BE2C (cell line): ENCODE data around the gene GLIS2.

Experiments
- DNase-seq: peaks from one replicate; pipeline ENCODE4 v3.0.0-alpha.2; 2020
- H3K27me3 ChIP-seq: fragments of 250-450 bp; sonication (Bioruptor Pico); 2 replicates; pipeline ENCODE4 v1.5.1; 2020; ENCODE audit warnings: mild to moderate bottlenecking
- H3K36me3 ChIP-seq: fragments of 250-450 bp; sonication (Bioruptor Pico); 2 replicates; pipeline ENCODE4 v1.5.1; 2020; ENCODE audit warnings: mild to moderate bottlenecking
- H3K4me1 ChIP-seq: fragments of 250-450 bp; sonication (Bioruptor Pico); 2 replicates; pipeline ENCODE4 v1.5.1; 2020
- H3K4me3 ChIP-seq: 2 replicates; pipeline ENCODE4 v1.5.1; 2011; ENCODE audit warnings: low read depth, low read length
- H3K9me3 ChIP-seq: fragments of 250-450 bp; sonication (Bioruptor Pico); 2 replicates; pipeline ENCODE4 v1.5.1; 2020
- TF ChIP-seq, protein P1 (sequence below): IDR thresholded peaks from 2 replicates; pipeline ENCODE4 v1.5.1; 2012; ENCODE audit warnings: mild to moderate bottlenecking, low read depth, low read length

Gene GLIS2

GRCh38 chr16:4313563-4314531 is 2.0 kb upstream of the GLIS2 start:
- peaks cover 16% of the 10 kb centered on the region for H3K4me1 ChIP-seq
- H3K9me3 ChIP-seq = no peaks in the 10 kb centered on the region
- no peak for DNase-seq
- H3K27me3 ChIP-seq = no peaks in the 10 kb centered on the region
- TF ChIP-seq, protein P1, sequence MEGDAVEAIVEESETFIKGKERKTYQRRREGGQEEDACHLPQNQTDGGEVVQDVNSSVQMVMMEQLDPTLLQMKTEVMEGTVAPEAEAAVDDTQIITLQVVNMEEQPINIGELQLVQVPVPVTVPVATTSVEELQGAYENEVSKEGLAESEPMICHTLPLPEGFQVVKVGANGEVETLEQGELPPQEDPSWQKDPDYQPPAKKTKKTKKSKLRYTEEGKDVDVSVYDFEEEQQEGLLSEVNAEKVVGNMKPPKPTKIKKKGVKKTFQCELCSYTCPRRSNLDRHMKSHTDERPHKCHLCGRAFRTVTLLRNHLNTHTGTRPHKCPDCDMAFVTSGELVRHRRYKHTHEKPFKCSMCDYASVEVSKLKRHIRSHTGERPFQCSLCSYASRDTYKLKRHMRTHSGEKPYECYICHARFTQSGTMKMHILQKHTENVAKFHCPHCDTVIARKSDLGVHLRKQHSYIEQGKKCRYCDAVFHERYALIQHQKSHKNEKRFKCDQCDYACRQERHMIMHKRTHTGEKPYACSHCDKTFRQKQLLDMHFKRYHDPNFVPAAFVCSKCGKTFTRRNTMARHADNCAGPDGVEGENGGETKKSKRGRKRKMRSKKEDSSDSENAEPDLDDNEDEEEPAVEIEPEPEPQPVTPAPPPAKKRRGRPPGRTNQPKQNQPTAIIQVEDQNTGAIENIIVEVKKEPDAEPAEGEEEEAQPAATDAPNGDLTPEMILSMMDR = no peak
- H3K36me3 ChIP-seq = no peaks in the 10 kb centered on the region
- no peak overlapping the region for H3K4me3 ChIP-seq

GRCh38 chr16:4314532-4315185 is 1.2 kb upstream of the GLIS2 start:
- peak overlapping the region; percentile 61 for H3K4me3 ChIP-seq
- DNase-seq = no peak
- H3K4me1 ChIP-seq = peaks cover 18% of the 10 kb centered on the region

DNA sequence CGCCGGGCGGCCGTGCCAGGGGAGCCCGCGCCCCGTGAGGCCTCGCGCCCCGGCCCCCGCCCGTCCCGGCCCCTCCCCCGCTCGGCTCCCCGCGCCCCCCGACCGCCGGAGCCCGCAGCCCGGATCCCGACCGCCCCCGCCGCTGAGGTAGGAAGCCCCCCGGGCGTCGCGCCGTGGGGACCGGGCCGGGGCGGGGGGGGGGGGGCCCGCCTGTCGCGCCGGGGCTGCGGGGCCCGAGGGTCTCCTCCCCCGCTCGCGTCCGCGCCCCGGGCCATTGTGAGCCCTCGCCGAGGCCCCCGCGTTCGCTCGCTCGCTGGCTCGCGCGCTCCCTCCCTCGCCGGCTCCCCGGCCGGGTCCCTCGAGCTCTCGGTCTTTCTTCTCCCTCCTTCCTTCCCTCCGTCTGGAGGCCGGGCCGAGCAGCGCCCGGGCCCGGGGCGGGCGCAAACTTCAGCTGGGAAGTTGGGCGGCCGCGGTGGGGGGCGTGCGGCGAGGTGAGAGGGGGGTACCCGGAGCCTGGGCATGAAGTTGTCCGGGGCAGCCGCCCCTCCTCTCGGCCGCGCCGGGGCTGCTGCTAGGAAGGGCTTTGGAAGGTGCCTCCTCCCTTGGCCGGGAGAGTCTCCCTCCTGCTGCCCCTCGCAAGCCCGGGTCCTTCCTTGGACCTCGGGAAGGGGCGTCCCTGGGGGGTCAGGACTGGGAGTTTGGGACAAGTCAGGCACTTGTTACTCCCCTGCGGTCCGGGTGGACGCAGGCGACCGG is 419 bp downstream of the GLIS2 start:
- TF ChIP-seq, protein P1 = no peak
- Histone ChIP-seq H3K9me3 (no peaks in the 10 kb centered on the region), H3K36me3 (no peaks in the 10 kb centered on the region), H3K4me3 (peak overlapping the region; percentile 70), H3K4me1 (peaks cover 21% of the 10 kb centered on the region), H3K27me3 (no peaks in the 10 kb centered on the region)
- no peak for DNase-seq

More at GRCh38 chr16:4314532-4315185, 1.2 kb upstream of the GLIS2 start:
- TF ChIP-seq, protein P1 = no peak
- no peaks in the 10 kb centered on the region for H3K27me3 ChIP-seq
- no peaks in the 10 kb centered on the region for H3K9me3 ChIP-seq
- no peaks in the 10 kb centered on the region for H3K36me3 ChIP-seq

- Histone ChIP-seq H3K4me1 (peaks cover 21% of the 10 kb centered on the region), H3K9me3 (no peaks in the 10 kb centered on the region), H3K4me3 (peak overlapping the region; percentile 70), H3K36me3 (no peaks in the 10 kb centered on the region), H3K27me3 (no peaks in the 10 kb centered on the region)
- TF ChIP-seq, protein P1 = no peak
- DNase-seq = no peak
Observed at GRCh38 chr16:4316864-4317531, 1.1 kb downstream of the GLIS2 start.

GRCh38 chr16:4317532-4318450 is 1.9 kb downstream of the GLIS2 start:
- Histone ChIP-seq H3K4me3 (no peak overlapping the region; the same call in 1 of the 2 replicates), H3K27me3 (no peaks in the 10 kb centered on the region), H3K9me3 (no peaks in the 10 kb centered on the region), H3K36me3 (no peaks in the 10 kb centered on the region), H3K4me1 (peaks cover 21% of the 10 kb centered on the region)
- DNase-seq = no peak
- TF ChIP-seq, protein P1 = no peak
